Thyroid gland (tissue), 4 donors: ENCODE measurements around the gene PGM2.

ENCODE experiments used
- CTCF ChIP-seq, 6 experiments: fragments of 200-600 bp in 3 of 6; fragments of 450-650 bp in 3 of 6; sonication (generic) in 3 of 6; IDR thresholded peaks; one replicate each; pipeline ENCODE4 v1.5.1; 2016 to 2019; ENCODE audit warnings: antibody characterized with exemption in 6 of 6, mild to moderate bottlenecking in 2 of 6, inconsistent platforms in 1 of 6, moderate library complexity in 1 of 6
- POLR2A ChIP-seq, 2 donors: fragments of 450-650 bp; IDR thresholded peaks; one replicate each; pipeline ENCODE4 v1.6.1; 2017; ENCODE audit warnings: antibody characterized with exemption in 2 of 2, mild to moderate bottlenecking in 2 of 2, moderate library complexity in 1 of 2

DNA sequence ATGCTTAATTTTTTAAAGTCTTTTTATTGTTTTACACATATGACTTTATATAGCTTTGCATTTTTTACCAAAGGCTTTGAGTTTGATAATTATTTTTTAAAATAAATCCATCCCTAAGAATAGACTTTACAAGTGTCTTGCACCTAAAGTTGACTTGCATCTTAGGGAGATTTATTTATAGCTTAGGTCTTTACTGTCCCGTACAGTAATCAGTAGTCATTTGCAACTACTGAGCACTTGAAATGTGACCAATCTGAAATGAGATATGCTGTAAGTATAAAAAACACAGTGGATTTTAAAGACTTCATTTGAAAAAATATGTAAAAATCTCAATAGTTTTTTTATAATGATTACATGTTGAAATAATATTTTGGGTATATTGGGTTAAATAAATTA, 83.6 kb downstream of the PGM2 start:
- TF ChIP-seq CTCF (IDR thresholded peaks at IDR 0.05) (no peak), POLR2A (IDR thresholded peaks at IDR 0.05) (no peak)
